Esophagus muscularis mucosa (tissue), 4 donors: Measurements from ENCODE around the gene ARAP3.

ENCODE experiments used
- EP300 ChIP-seq: sonication (generic); formaldehyde crosslinking; IDR thresholded peaks from one replicate; pipeline ENCODE4 v1.6.1; 2017; ENCODE audit warnings: antibody characterized with exemption
- POLR2A ChIP-seq: fragments of 450-650 bp; IDR thresholded peaks from one replicate; pipeline ENCODE4 v1.6.1; 2017; ENCODE audit warnings: antibody characterized with exemption, moderate library complexity, mild to moderate bottlenecking, low read depth
- TF ChIP-seq, protein P1 (sequence below), 3 experiments: fragments of 200-600 bp in 2 of 3; fragments of 450-650 bp in 1 of 3; sonication (generic) in 2 of 3; IDR thresholded peaks; one replicate each; pipeline ENCODE4 v1.5.1; 2017 to 2019; ENCODE audit warnings: antibody characterized with exemption in 3 of 3, mild to moderate bottlenecking in 2 of 3, moderate library complexity in 1 of 3

GRCh38 chr5:141725891-141726290 lies 43.9 kb upstream of the ARAP3 start:
- TF ChIP-seq, protein P1, sequence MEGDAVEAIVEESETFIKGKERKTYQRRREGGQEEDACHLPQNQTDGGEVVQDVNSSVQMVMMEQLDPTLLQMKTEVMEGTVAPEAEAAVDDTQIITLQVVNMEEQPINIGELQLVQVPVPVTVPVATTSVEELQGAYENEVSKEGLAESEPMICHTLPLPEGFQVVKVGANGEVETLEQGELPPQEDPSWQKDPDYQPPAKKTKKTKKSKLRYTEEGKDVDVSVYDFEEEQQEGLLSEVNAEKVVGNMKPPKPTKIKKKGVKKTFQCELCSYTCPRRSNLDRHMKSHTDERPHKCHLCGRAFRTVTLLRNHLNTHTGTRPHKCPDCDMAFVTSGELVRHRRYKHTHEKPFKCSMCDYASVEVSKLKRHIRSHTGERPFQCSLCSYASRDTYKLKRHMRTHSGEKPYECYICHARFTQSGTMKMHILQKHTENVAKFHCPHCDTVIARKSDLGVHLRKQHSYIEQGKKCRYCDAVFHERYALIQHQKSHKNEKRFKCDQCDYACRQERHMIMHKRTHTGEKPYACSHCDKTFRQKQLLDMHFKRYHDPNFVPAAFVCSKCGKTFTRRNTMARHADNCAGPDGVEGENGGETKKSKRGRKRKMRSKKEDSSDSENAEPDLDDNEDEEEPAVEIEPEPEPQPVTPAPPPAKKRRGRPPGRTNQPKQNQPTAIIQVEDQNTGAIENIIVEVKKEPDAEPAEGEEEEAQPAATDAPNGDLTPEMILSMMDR (IDR thresholded peaks at IDR 0.05): no peak
- no peak for TF ChIP-seq POLR2A
- TF ChIP-seq EP300: no peak
